ENCODE measurements around the gene VEZF1.

Gene VEZF1

DNA sequence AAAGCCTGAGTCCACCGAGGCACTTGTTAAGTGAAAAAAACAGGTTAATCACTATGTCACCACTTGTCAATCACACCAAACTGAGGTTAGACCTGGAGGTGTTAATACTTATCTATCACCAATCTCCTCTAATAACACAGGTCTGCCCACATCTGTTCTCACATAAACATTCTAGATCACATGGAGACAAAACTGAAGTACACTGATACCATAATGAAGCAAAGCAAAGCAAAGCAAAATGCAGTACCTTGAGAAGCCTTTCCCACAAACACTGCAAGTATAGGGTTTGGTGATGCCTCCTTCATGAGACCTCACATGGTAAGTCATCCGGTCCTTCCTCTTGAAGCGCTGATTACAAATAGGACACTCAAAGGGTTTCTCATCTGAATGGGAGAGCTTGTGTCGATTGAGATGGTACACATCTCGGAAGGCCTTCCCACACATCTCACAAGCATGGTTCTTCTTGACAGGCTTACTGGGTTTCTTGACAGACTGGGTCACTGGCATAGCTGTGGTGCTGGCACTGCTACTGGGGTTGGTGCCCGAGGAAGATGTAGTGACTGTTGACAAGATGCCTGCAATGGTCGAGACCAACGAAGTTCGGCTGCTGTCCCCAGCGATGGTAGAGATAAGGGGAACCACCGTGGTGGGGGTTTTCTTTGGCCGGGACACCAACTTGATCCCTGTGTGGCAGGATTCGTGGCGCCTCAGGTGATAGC lies 5.4 kb downstream of the VEZF1 start:
- no peak overlapping the region for H3K4me3 ChIP-seq (ENCODE audit: low read length)
- H3K9ac ChIP-seq (ENCODE audit: low read length), result no peak overlapping the region
- H3K36me3 ChIP-seq (replicated peaks; ENCODE audit: low read depth, low read length), result peaks cover 42% of the 10 kb centered on the region
- no peak overlapping the region for H3K27ac ChIP-seq (ENCODE audit: low read length)
- H3K4me2 ChIP-seq (ENCODE audit: low read length), result no peak overlapping the region
- H3K9me3 ChIP-seq (ENCODE audit: insufficient read depth, low read length), result no peaks in the 10 kb centered on the region
- TF ChIP-seq EZH2phosphoT487 (IDR thresholded peaks at IDR 0.05; ENCODE audit: low read depth), result no peak
- TF ChIP-seq, protein P1, sequence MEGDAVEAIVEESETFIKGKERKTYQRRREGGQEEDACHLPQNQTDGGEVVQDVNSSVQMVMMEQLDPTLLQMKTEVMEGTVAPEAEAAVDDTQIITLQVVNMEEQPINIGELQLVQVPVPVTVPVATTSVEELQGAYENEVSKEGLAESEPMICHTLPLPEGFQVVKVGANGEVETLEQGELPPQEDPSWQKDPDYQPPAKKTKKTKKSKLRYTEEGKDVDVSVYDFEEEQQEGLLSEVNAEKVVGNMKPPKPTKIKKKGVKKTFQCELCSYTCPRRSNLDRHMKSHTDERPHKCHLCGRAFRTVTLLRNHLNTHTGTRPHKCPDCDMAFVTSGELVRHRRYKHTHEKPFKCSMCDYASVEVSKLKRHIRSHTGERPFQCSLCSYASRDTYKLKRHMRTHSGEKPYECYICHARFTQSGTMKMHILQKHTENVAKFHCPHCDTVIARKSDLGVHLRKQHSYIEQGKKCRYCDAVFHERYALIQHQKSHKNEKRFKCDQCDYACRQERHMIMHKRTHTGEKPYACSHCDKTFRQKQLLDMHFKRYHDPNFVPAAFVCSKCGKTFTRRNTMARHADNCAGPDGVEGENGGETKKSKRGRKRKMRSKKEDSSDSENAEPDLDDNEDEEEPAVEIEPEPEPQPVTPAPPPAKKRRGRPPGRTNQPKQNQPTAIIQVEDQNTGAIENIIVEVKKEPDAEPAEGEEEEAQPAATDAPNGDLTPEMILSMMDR (IDR thresholded peaks at IDR 0.05; ENCODE audit: low read depth, low read length), result no peak
- H3K27me3 ChIP-seq (ENCODE audit: low read depth, low read length), result no peaks in the 10 kb centered on the region
- peaks cover 55% of the 10 kb centered on the region for H3K79me2 ChIP-seq (ENCODE audit: low read length)
- H2AFZ ChIP-seq (ENCODE audit: low read depth, low read length), result no peak overlapping the region
- H4K20me1 ChIP-seq (ENCODE audit: insufficient read depth, low read length), result peaks cover 53% of the 10 kb centered on the region
- peaks cover 12% of the 10 kb centered on the region for H3K4me1 ChIP-seq (ENCODE audit: low read length)

- H3K36me3 ChIP-seq (replicated peaks; ENCODE audit: low read depth, low read length), result peaks cover 59% of the 10 kb centered on the region
- no peak overlapping the region for H3K9ac ChIP-seq (ENCODE audit: low read length)
Measured at GRCh38 chr17:57980522-57980921, 7.5 kb downstream of the VEZF1 start.

DNA sequence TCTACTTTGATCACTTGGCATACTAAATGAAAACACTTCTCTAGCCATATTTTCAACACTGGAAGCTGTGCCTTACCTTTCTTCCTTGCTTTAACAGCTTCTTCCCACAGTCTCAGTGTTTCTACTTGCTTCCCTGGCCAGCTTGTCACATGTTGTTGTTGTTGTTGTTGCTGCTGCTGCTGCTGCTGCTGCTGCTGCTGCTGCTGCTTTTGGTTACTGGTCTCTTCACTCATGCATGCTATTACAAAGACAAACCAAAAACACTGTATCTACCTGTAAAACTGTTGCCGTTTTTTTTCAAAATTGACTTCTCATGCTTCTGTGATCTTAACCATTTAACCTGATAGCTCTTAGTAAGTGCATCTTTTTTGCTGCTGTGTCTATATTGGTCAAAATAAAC lies 9.0 kb downstream of the VEZF1 start:
- Histone ChIP-seq H3K4me1 (ENCODE audit: low read length) (no peaks in the 10 kb centered on the region), H2AFZ (ENCODE audit: low read depth, low read length) (no peak overlapping the region), H3K36me3 (replicated peaks; ENCODE audit: low read depth, low read length) (peaks cover 62% of the 10 kb centered on the region), H4K20me1 (ENCODE audit: insufficient read depth, low read length) (peaks cover 30% of the 10 kb centered on the region), H3K4me2 (ENCODE audit: low read length) (no peak overlapping the region), H3K9me3 (ENCODE audit: insufficient read depth, low read length) (no peaks in the 10 kb centered on the region), H3K79me2 (ENCODE audit: low read length) (peaks cover 21% of the 10 kb centered on the region), H3K27me3 (ENCODE audit: low read depth, low read length) (no peaks in the 10 kb centered on the region), H3K4me3 (ENCODE audit: low read length) (no peak overlapping the region), H3K9ac (ENCODE audit: low read length) (no peak overlapping the region), H3K27ac (ENCODE audit: low read length) (no peak overlapping the region)
- TF ChIP-seq, protein P1 (IDR thresholded peaks at IDR 0.05; ENCODE audit: low read depth, low read length), result no peak
- TF ChIP-seq EZH2phosphoT487 (IDR thresholded peaks at IDR 0.05; ENCODE audit: low read depth), result no peak

More at GRCh38 chr17:57980522-57980921, 7.5 kb downstream of the VEZF1 start:
- Histone ChIP-seq H3K27me3 (ENCODE audit: low read depth, low read length) (no peaks in the 10 kb centered on the region), H3K79me2 (ENCODE audit: low read length) (peaks cover 35% of the 10 kb centered on the region), H4K20me1 (ENCODE audit: insufficient read depth, low read length) (peaks cover 41% of the 10 kb centered on the region), H3K4me2 (ENCODE audit: low read length) (no peak overlapping the region), H3K4me3 (ENCODE audit: low read length) (no peak overlapping the region), H2AFZ (ENCODE audit: low read depth, low read length) (no peak overlapping the region), H3K4me1 (ENCODE audit: low read length) (0 out of 2 replicates have a peak, but pooled peaks cover under 1% of the 10 kb centered on the region), H3K9me3 (ENCODE audit: insufficient read depth, low read length) (no peaks in the 10 kb centered on the region), H3K27ac (ENCODE audit: low read length) (no peak overlapping the region)
- TF ChIP-seq, protein P1 (IDR thresholded peaks at IDR 0.05; ENCODE audit: low read depth, low read length), result no peak
- TF ChIP-seq EZH2phosphoT487 (IDR thresholded peaks at IDR 0.05; ENCODE audit: low read depth), result no peak

DNA sequence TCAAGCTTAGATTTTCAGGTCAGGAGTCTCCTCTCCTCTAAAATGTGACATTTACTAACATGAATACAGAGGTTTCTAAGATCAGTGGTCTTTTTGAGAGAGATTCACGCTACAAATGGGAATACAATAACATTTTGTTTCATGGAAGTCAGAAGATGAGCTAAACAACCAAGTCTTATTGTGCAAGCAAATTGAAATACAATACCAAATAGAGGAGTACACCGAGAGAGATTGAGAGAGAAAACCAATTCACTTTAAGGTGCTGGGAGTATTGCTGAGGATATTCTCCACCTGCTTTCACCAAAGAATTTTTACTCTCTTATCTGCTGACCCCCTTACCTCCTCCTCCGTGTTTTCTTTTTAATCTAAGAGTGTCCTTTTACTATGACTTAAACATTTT lies 11.5 kb downstream of the VEZF1 start:
- H3K4me2 ChIP-seq (ENCODE audit: low read length), result no peak overlapping the region
- no peak overlapping the region for H3K9ac ChIP-seq (ENCODE audit: low read length)
- peaks cover 55% of the 10 kb centered on the region for H3K36me3 ChIP-seq (replicated peaks; ENCODE audit: low read depth, low read length)
- H3K27me3 ChIP-seq (ENCODE audit: low read depth, low read length), result no peaks in the 10 kb centered on the region
- H4K20me1 ChIP-seq (ENCODE audit: insufficient read depth, low read length), result 0 out of 2 replicates have a peak, but pooled peaks cover 6% of the 10 kb centered on the region
- no peaks in the 10 kb centered on the region for H3K4me1 ChIP-seq (ENCODE audit: low read length)
- TF ChIP-seq EZH2phosphoT487 (IDR thresholded peaks at IDR 0.05; ENCODE audit: low read depth), result no peak
- TF ChIP-seq, protein P1 (IDR thresholded peaks at IDR 0.05; ENCODE audit: low read depth, low read length), result no peak
- no peaks in the 10 kb centered on the region for H3K9me3 ChIP-seq (ENCODE audit: insufficient read depth, low read length)
- H3K27ac ChIP-seq (ENCODE audit: low read length), result no peak overlapping the region
- H2AFZ ChIP-seq (ENCODE audit: low read depth, low read length), result no peak overlapping the region
- 0 out of 2 replicates have a peak, but pooled peaks cover under 1% of the 10 kb centered on the region for H3K79me2 ChIP-seq (ENCODE audit: low read length)
- no peak overlapping the region for H3K4me3 ChIP-seq (ENCODE audit: low read length)

Measured in OCI-LY3 (cell line).